OCI-LY1 (cell line): ENCODE data around the gene PPP2R3B.

ENCODE experiments used
- CTCF ChIP-seq: fragments of 200-600 bp; sonication (generic), shearing (Covaris generic); IDR thresholded peaks from 2 replicates; pipeline ENCODE4 v1.5.1; 2017; ENCODE audit warnings: mild to moderate bottlenecking, antibody characterized with exemption, low read length, moderate library complexity, mixed read lengths
- EZH2 ChIP-seq: fragments of 200-600 bp; sonication (generic), shearing (Covaris generic); IDR thresholded peaks from 2 replicates; pipeline ENCODE4 v1.8.0; 2017; ENCODE audit warnings: borderline replicate concordance, mixed run types, mild to moderate bottlenecking, antibody characterized with exemption, low read length, moderate library complexity, mixed read lengths

DNA sequence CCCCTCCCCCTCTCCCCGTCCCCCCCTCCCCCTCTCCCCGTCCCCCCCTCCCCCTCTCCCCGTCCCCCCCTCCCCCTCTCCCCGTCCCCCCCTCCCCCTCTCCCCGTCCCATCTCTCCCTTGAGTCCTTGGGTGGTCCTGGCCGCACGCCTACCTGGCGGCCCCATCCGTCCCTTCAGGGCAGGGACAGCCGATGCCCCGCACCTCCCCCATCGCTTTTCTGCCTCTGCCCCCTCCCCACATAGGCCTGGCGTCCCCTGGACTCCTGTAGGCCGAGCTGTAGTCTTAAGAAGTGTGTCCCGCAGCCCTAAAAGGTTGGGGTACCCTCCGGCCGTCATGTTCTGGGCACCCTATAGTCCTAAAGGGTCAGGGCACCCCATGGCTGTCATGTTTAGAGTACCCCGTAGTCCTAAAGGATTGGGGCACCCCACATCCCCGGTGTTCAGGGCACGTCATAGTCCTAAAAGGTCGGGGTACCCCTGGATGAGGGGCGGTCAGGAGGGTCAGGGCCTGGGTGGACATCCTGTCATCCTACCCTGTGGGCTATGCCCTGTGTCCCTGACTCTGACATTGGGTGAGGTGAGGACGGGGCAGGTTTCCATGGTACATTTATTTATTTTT is 57.3 kb downstream of the PPP2R3B start:
- no peak for TF ChIP-seq CTCF
- no peak for TF ChIP-seq EZH2
